Measurements from ENCODE around the gene MAP3K14. TPM values are rescaled to one million over a fixed set of nuclear protein-coding genes. Genes with fewer than 3 reads are reported as not detected.

The MAP3K14 gene
- total and polyA plus RNA-seq, 2 experiments from 2014 or later, result 1.3 to 2.9 TPM

GRCh38 chr17:45222996-45223538, 93.8 kb downstream of the MAP3K14 start:
- no peak for DNase-seq (ENCODE audit: low read depth in 1 of 2, low spot score in 1 of 2)
- Histone ChIP-seq H3K27me3 (peaks cover 63% of the 10 kb centered on the region), H3K27ac (no peak overlapping the region), H3K36me3 (no peaks in the 10 kb centered on the region), H3K4me3 (no peak overlapping the region), H3K4me1 (ENCODE audit: low read depth) (peaks cover 4% of the 10 kb centered on the region), H3K9me3 (ENCODE audit: low read depth) (no peaks in the 10 kb centered on the region)
- no peak for TF ChIP-seq CTCF (IDR thresholded peaks at IDR 0.05; ENCODE audit: low read depth, low read length)

GRCh38 chr17:45222289-45222995, 94.4 kb downstream of the MAP3K14 start:
- H3K4me3 ChIP-seq, result peak overlapping the region; percentile 78
- H3K27ac ChIP-seq, result no peak overlapping the region
- DNase-seq (ENCODE audit: low read depth in 1 of 2, low spot score in 1 of 2), result no peak
- no peak for TF ChIP-seq CTCF (IDR thresholded peaks at IDR 0.05; ENCODE audit: low read depth, low read length)
- H3K27me3 ChIP-seq, result peaks cover 65% of the 10 kb centered on the region
- H3K4me1 ChIP-seq (ENCODE audit: low read depth), result no peaks in the 10 kb centered on the region
- no peaks in the 10 kb centered on the region for H3K36me3 ChIP-seq
- H3K9me3 ChIP-seq (ENCODE audit: low read depth), result no peaks in the 10 kb centered on the region

GRCh38 chr17:45222014-45222288, 94.9 kb downstream of the MAP3K14 start:
- H3K4me3 ChIP-seq, result peak overlapping the region; percentile 78
- H3K4me1 ChIP-seq (ENCODE audit: low read depth), result no peaks in the 10 kb centered on the region
- H3K36me3 ChIP-seq, result no peaks in the 10 kb centered on the region
- peaks cover 70% of the 10 kb centered on the region for H3K27me3 ChIP-seq
- no peak for DNase-seq (ENCODE audit: low read depth in 1 of 2, low spot score in 1 of 2)
- H3K9me3 ChIP-seq (ENCODE audit: low read depth), result no peaks in the 10 kb centered on the region
- no peak overlapping the region for H3K27ac ChIP-seq
- no peak for TF ChIP-seq CTCF (IDR thresholded peaks at IDR 0.05; ENCODE audit: low read depth, low read length)

GRCh38 chr17:45221081-45222013, 95.5 kb downstream of the MAP3K14 start, which contains the start of gene FMNL1:
TSS of gene FMNL1 (plus strand) at chr17:45221885. CDS start at chr17:45222125, 240 bp downstream.
- H3K4me3 ChIP-seq, result peak within 1 kb of the TSS; percentile 78
- TF ChIP-seq CTCF (IDR thresholded peaks at IDR 0.05; ENCODE audit: low read depth, low read length), result no peak
- no peaks in the 10 kb centered on the region for H3K4me1 ChIP-seq (ENCODE audit: low read depth)
- H3K27me3 ChIP-seq, result peaks cover 70% of the 10 kb centered on the region
- H3K9me3 ChIP-seq (ENCODE audit: low read depth), result no peaks in the 10 kb centered on the region
- no peak within 1 kb of the TSS for H3K27ac ChIP-seq
- DNase-seq (ENCODE audit: low read depth in 1 of 2, low spot score in 1 of 2), result no peak
- no peaks in the 10 kb centered on the region for H3K36me3 ChIP-seq

GRCh38 chr17:45220079-45220478, 96.7 kb downstream of the MAP3K14 start:
- Histone ChIP-seq H3K36me3 (no peaks in the 10 kb centered on the region), H3K27me3 (peaks cover 70% of the 10 kb centered on the region), H3K9me3 (ENCODE audit: low read depth) (no peaks in the 10 kb centered on the region), H3K27ac (no peak overlapping the region), H3K4me1 (ENCODE audit: low read depth) (no peaks in the 10 kb centered on the region), H3K4me3 (no peak overlapping the region)
- no peak for DNase-seq (ENCODE audit: low read depth in 1 of 2, low spot score in 1 of 2)
- no peak for TF ChIP-seq CTCF (IDR thresholded peaks at IDR 0.05; ENCODE audit: low read depth, low read length)

Data from cardiac muscle cell (in vitro differentiated cells and primary cell).